ENCODE results near the gene TXLNB. TPM values are rescaled to one million over a fixed set of nuclear protein-coding genes. Genes with fewer than 3 reads are reported as not detected.
A peak's percentile ranks its signal among the peaks of the same experiment; 100 is the strongest.
"Not testable (repeated sequence)": the region's sequence is repeated elsewhere in the genome, so short reads cannot be mapped to it uniquely, and the experiment has no call there.

TXLNB gene
- polyA plus RNA-seq, 1 donor, result 1.2 TPM

GRCh38 chr6:139240161-139241010 is 51.4 kb downstream of the TXLNB start:
- no peak overlapping the region for H3K27ac ChIP-seq (ENCODE audit: low read length)

GRCh38 chr6:139239064-139239463 is 52.7 kb downstream of the TXLNB start:
- H3K27ac ChIP-seq (ENCODE audit: low read length), result no peak overlapping the region
- DNase-seq, result no peak

More at GRCh38 chr6:139240161-139241010, 51.4 kb downstream of the TXLNB start:
- Histone ChIP-seq H3K9me3 (ENCODE audit: control insufficient read depth, low read depth, low read length) (peaks cover 3% of the 10 kb centered on the region), H3K4me3 (ENCODE audit: low read length) (no peak overlapping the region), H3K27me3 (ENCODE audit: control insufficient read depth, insufficient read depth, low read length) (no peaks in the 10 kb centered on the region), H3K36me3 (ENCODE audit: control insufficient read depth, insufficient read depth, low read length) (no peaks in the 10 kb centered on the region), H3K4me1 (ENCODE audit: control insufficient read depth, insufficient read depth, low read length) (no peaks in the 10 kb centered on the region)
- WGBS (ENCODE audit: insufficient coverage, low lambda C conversion rate), result no CpG with 5 or more reads among the region's 2 CpGs
- DNase-seq, result peak; percentile 51 to 67

GRCh38 chr6:139236105-139236504 is 55.7 kb downstream of the TXLNB start:
- H3K4me1 ChIP-seq (ENCODE audit: control insufficient read depth, insufficient read depth, low read length), result no peaks in the 10 kb centered on the region
- H3K36me3 ChIP-seq (ENCODE audit: control insufficient read depth, insufficient read depth, low read length), result no peaks in the 10 kb centered on the region
- H3K27ac ChIP-seq (ENCODE audit: low read length), result no peak overlapping the region
- DNase-seq, result no peak
- no peak overlapping the region for H3K4me3 ChIP-seq (ENCODE audit: low read length)
- peaks cover 3% of the 10 kb centered on the region for H3K9me3 ChIP-seq (ENCODE audit: control insufficient read depth, low read depth, low read length)
- WGBS (ENCODE audit: insufficient coverage, low lambda C conversion rate), result no CpG with 5 or more reads among the region's 5 CpGs
- H3K27me3 ChIP-seq (ENCODE audit: control insufficient read depth, insufficient read depth, low read length), result no peaks in the 10 kb centered on the region

More at GRCh38 chr6:139239064-139239463, 52.7 kb downstream of the TXLNB start:
- Histone ChIP-seq H3K36me3 (ENCODE audit: control insufficient read depth, insufficient read depth, low read length) (no peaks in the 10 kb centered on the region), H3K4me1 (ENCODE audit: control insufficient read depth, insufficient read depth, low read length) (no peaks in the 10 kb centered on the region), H3K27me3 (ENCODE audit: control insufficient read depth, insufficient read depth, low read length) (no peaks in the 10 kb centered on the region), H3K9me3 (ENCODE audit: control insufficient read depth, low read depth, low read length) (peaks cover 3% of the 10 kb centered on the region), H3K4me3 (ENCODE audit: low read length) (no peak overlapping the region)
- no CpG with 5 or more reads among the region's 10 CpGs for WGBS (ENCODE audit: insufficient coverage, low lambda C conversion rate)

- no peaks in the 10 kb centered on the region for H3K36me3 ChIP-seq (ENCODE audit: control insufficient read depth, insufficient read depth, low read length)
- H3K4me1 ChIP-seq (ENCODE audit: control insufficient read depth, insufficient read depth, low read length), result no peaks in the 10 kb centered on the region
- WGBS (ENCODE audit: insufficient coverage, low lambda C conversion rate), result no CpG with 5 or more reads among the region's 12 CpGs
- DNase-seq, result no peak
- H3K9me3 ChIP-seq (ENCODE audit: control insufficient read depth, low read depth, low read length), result peaks cover 3% of the 10 kb centered on the region
- H3K4me3 ChIP-seq (ENCODE audit: low read length), result no peak overlapping the region
- H3K27ac ChIP-seq (ENCODE audit: low read length), result no peak overlapping the region
- H3K27me3 ChIP-seq (ENCODE audit: control insufficient read depth, insufficient read depth, low read length), result no peaks in the 10 kb centered on the region
Measured at GRCh38 chr6:139235661-139236060, 56.1 kb downstream of the TXLNB start.

- no CpG with 5 or more reads among the region's 2 CpGs for WGBS (ENCODE audit: insufficient coverage, low lambda C conversion rate)
- not testable (repeated sequence) for DNase-seq
Measured at GRCh38 chr6:139234193-139234592, 57.6 kb downstream of the TXLNB start.

GRCh38 chr6:139231206-139231605 is 60.6 kb downstream of the TXLNB start:
- no peaks in the 10 kb centered on the region for H3K27me3 ChIP-seq (ENCODE audit: control insufficient read depth, insufficient read depth, low read length)
- no CpG with 5 or more reads among the region's 2 CpGs for WGBS (ENCODE audit: insufficient coverage, low lambda C conversion rate)
- no peak overlapping the region for H3K4me3 ChIP-seq (ENCODE audit: low read length)
- no peak for DNase-seq
- no peaks in the 10 kb centered on the region for H3K4me1 ChIP-seq (ENCODE audit: control insufficient read depth, insufficient read depth, low read length)
- peaks cover 3% of the 10 kb centered on the region for H3K9me3 ChIP-seq (ENCODE audit: control insufficient read depth, low read depth, low read length)
- no peak overlapping the region for H3K27ac ChIP-seq (ENCODE audit: low read length)
- no peaks in the 10 kb centered on the region for H3K36me3 ChIP-seq (ENCODE audit: control insufficient read depth, insufficient read depth, low read length)

More at GRCh38 chr6:139234193-139234592, 57.6 kb downstream of the TXLNB start:
- not testable (repeated sequence) for H3K27ac ChIP-seq (ENCODE audit: low read length); H3K27me3 ChIP-seq (ENCODE audit: control insufficient read depth, insufficient read depth, low read length); H3K36me3 ChIP-seq (ENCODE audit: control insufficient read depth, insufficient read depth, low read length); H3K4me3 ChIP-seq (ENCODE audit: low read length); H3K4me1 ChIP-seq (ENCODE audit: control insufficient read depth, insufficient read depth, low read length); H3K9me3 ChIP-seq (ENCODE audit: control insufficient read depth, low read depth, low read length)

- Histone ChIP-seq H3K27me3 (ENCODE audit: control insufficient read depth, insufficient read depth, low read length) (no peaks in the 10 kb centered on the region), H3K36me3 (ENCODE audit: control insufficient read depth, insufficient read depth, low read length) (no peaks in the 10 kb centered on the region), H3K4me3 (ENCODE audit: low read length) (no peak overlapping the region), H3K4me1 (ENCODE audit: control insufficient read depth, insufficient read depth, low read length) (no peaks in the 10 kb centered on the region), H3K9me3 (ENCODE audit: control insufficient read depth, low read depth, low read length) (peaks cover under 1% of the 10 kb centered on the region), H3K27ac (ENCODE audit: low read length) (no peak overlapping the region)
- DNase-seq, result peak; percentile 7 to 38
- WGBS (ENCODE audit: insufficient coverage, low lambda C conversion rate), result no CpG with 5 or more reads among the region's 3 CpGs
Measured at GRCh38 chr6:139230391-139230840, 61.4 kb downstream of the TXLNB start.

GRCh38 chr6:139228387-139228786 is 63.4 kb downstream of the TXLNB start:
- not testable (repeated sequence) for H3K4me3 ChIP-seq (ENCODE audit: low read length); H3K4me1 ChIP-seq (ENCODE audit: control insufficient read depth, insufficient read depth, low read length); H3K27ac ChIP-seq (ENCODE audit: low read length); DNase-seq; H3K9me3 ChIP-seq (ENCODE audit: control insufficient read depth, low read depth, low read length); H3K27me3 ChIP-seq (ENCODE audit: control insufficient read depth, insufficient read depth, low read length); H3K36me3 ChIP-seq (ENCODE audit: control insufficient read depth, insufficient read depth, low read length)
- no CpG with 5 or more reads among the region's 3 CpGs for WGBS (ENCODE audit: insufficient coverage, low lambda C conversion rate)

GRCh38 chr6:139219746-139220145 is 72.1 kb downstream of the TXLNB start:
- no peaks in the 10 kb centered on the region for H3K36me3 ChIP-seq (ENCODE audit: control insufficient read depth, insufficient read depth, low read length)
- H3K27ac ChIP-seq (ENCODE audit: low read length), result no peak overlapping the region
- H3K4me1 ChIP-seq (ENCODE audit: control insufficient read depth, insufficient read depth, low read length), result peaks cover 2% of the 10 kb centered on the region
- H3K27me3 ChIP-seq (ENCODE audit: control insufficient read depth, insufficient read depth, low read length), result no peaks in the 10 kb centered on the region
- no CpG with 5 or more reads among the region's 2 CpGs for WGBS (ENCODE audit: insufficient coverage, low lambda C conversion rate)
- H3K9me3 ChIP-seq (ENCODE audit: control insufficient read depth, low read depth, low read length), result no peaks in the 10 kb centered on the region
- no peak overlapping the region for H3K4me3 ChIP-seq (ENCODE audit: low read length)
- DNase-seq, result no peak

GRCh38 chr6:139219271-139219729 is 72.5 kb downstream of the TXLNB start:
- Histone ChIP-seq H3K36me3 (ENCODE audit: control insufficient read depth, insufficient read depth, low read length) (no peaks in the 10 kb centered on the region), H3K4me1 (ENCODE audit: control insufficient read depth, insufficient read depth, low read length) (peaks cover 2% of the 10 kb centered on the region), H3K27ac (ENCODE audit: low read length) (no peak overlapping the region), H3K27me3 (ENCODE audit: control insufficient read depth, insufficient read depth, low read length) (no peaks in the 10 kb centered on the region), H3K9me3 (ENCODE audit: control insufficient read depth, low read depth, low read length) (no peaks in the 10 kb centered on the region), H3K4me3 (ENCODE audit: low read length) (no peak overlapping the region)
- WGBS (ENCODE audit: insufficient coverage, low lambda C conversion rate), result 0% methylated on average over 1 of the region's 7 CpGs
- peak; percentile 79 to 80 for DNase-seq

All from large intestine (tissue), 3 donors.